Lung (tissue), 12 donors: Measurements from ENCODE around the gene PLA2G4A. TPM values are rescaled to one million over a fixed set of nuclear protein-coding genes. Genes with fewer than 3 reads are reported as not detected.

Experiments used
- ATAC-seq: fragments of 200-7000 bp; cut with Tn5 transposase; one replicate; pipeline ENCODE4 v1.9.1; 2020; ENCODE audit warnings: moderate number of reproducible peaks; ENCODE audit not compliant: insufficient read depth, low FRiP score
- DNase-seq, 3 donors: peaks; one replicate each; pipeline ENCODE4 v3.0.0-alpha.2; 2013 to 2017
- H3K27ac ChIP-seq, 2 donors: one replicate each; pipeline ENCODE4 v1.5.1; 2013; ENCODE audit warnings: mild to moderate bottlenecking in 2 of 2, moderate library complexity in 2 of 2, control low read depth in 1 of 2, inconsistent platforms in 1 of 2, low read depth in 1 of 2, low read length in 1 of 2
- H3K27me3 ChIP-seq, 3 donors: one replicate each; pipeline ENCODE4 v1.5.1; 2013; ENCODE audit warnings: low read length in 2 of 3; ENCODE audit not compliant: control insufficient read depth in 3 of 3, insufficient read depth in 3 of 3
- H3K36me3 ChIP-seq, 4 donors: one replicate each; pipeline ENCODE4 v1.5.1; 2013; ENCODE audit warnings: low read length in 4 of 4, mild to moderate bottlenecking in 1 of 4, moderate library complexity in 1 of 4; ENCODE audit not compliant: control insufficient read depth in 4 of 4, insufficient read depth in 4 of 4
- H3K4me1 ChIP-seq, 5 donors: one replicate each; pipeline ENCODE4 v1.5.1; 2013; ENCODE audit warnings: low read length in 5 of 5, mild to moderate bottlenecking in 2 of 5, moderate library complexity in 1 of 5; ENCODE audit not compliant: control insufficient read depth in 5 of 5, insufficient read depth in 5 of 5
- H3K4me3 ChIP-seq: one replicate; pipeline ENCODE4 v1.5.1; 2013; ENCODE audit warnings: mild to moderate bottlenecking, control low read depth, moderate library complexity
- H3K9ac ChIP-seq, 2 donors: one replicate each; pipeline ENCODE4 v1.5.1; 2013; ENCODE audit warnings: low read length in 2 of 2, control low read depth in 1 of 2; ENCODE audit not compliant: insufficient read depth in 1 of 2
- H3K9me3 ChIP-seq, 4 donors: one replicate each; pipeline ENCODE4 v1.5.1; 2013; ENCODE audit warnings: low read length in 3 of 4, mild to moderate bottlenecking in 1 of 4, moderate library complexity in 1 of 4; ENCODE audit not compliant: control insufficient read depth in 4 of 4, insufficient read depth in 3 of 4
- whole genome bisulfite sequencing, 2 donors: extraction: QIAGEN DNeasy Blood & Tissue Kit; methylation state at CpG; one replicate each; pipeline ENCODE4 v1.1.7; 2013; 5-methylcytosine and 5-hydroxymethylcytosine counted together
- polyA plus RNA-seq, 2 donors: library from polyadenylated mRNA; stranded (reverse); fragments of 200-250 nt; gene quantifications; one replicate each; pipeline ENCODE4 v1.2.1, GENCODE V29; 2013
- total RNA-seq, 2 donors: library from RNA; depleted of rRNA in 1 of 2; stranded (reverse); fragments of >200 nt in 1 of 2; gene quantifications; one replicate each; pipeline ENCODE4 v1.2.1, GENCODE V29; 2014 to 2021
- TF ChIP-seq, protein P1 (sequence below): IDR thresholded peaks from 2 replicates; pipeline ENCODE4 v1.5.1; 2012; ENCODE audit warnings: mild to moderate bottlenecking; ENCODE audit errors: control extremely low read depth, extremely low read depth
- donor health status: control.
- donor health status: control.
- donor health status: Bipolar disorder and iron deficiency.
- donor health status: healthy.
- donor health status: DM: yes; HTN: yes; CAD: no.

The PLA2G4A gene
- total and polyA plus RNA-seq, 4 donors, result 2.5 to 8.1 (median 6.4) TPM

DNA sequence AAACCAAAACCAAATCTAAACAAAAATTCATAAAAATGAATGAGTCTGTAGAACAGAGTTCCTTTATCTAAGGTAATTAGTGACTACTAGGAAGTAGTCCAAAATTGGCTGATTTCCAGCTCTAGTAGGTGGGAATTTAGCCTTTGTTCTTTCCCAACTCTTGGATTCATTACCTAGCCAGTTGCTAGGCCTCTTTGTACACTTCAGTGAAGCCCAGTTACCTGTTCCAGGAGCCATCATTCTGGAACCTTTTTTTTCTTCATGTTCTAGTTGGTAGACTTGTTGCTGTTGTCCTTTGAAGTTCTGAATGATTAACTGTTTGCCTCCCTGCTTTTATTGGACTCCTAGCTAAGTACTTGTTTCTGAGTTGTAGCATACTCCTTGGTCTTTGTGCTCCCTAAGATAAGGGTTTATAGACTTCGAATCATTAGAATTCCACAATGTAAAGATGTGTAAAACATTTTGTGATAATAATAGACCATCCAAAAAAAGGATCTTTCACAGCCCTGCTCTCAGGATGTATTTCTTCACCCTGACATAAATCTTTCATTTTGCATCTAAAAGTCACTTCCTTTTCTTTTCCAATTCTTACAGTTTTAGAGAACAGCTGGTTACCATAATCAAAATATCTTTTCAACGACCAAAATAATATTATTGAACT, 9.8 kb downstream of the PLA2G4A start:
- TF ChIP-seq, protein P1, sequence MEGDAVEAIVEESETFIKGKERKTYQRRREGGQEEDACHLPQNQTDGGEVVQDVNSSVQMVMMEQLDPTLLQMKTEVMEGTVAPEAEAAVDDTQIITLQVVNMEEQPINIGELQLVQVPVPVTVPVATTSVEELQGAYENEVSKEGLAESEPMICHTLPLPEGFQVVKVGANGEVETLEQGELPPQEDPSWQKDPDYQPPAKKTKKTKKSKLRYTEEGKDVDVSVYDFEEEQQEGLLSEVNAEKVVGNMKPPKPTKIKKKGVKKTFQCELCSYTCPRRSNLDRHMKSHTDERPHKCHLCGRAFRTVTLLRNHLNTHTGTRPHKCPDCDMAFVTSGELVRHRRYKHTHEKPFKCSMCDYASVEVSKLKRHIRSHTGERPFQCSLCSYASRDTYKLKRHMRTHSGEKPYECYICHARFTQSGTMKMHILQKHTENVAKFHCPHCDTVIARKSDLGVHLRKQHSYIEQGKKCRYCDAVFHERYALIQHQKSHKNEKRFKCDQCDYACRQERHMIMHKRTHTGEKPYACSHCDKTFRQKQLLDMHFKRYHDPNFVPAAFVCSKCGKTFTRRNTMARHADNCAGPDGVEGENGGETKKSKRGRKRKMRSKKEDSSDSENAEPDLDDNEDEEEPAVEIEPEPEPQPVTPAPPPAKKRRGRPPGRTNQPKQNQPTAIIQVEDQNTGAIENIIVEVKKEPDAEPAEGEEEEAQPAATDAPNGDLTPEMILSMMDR, result no peak
- WGBS, 2 donors, result 23 to 36% methylated on average over 2 of the region's 2 CpGs
- no peak overlapping the region for H3K27ac ChIP-seq

DNA sequence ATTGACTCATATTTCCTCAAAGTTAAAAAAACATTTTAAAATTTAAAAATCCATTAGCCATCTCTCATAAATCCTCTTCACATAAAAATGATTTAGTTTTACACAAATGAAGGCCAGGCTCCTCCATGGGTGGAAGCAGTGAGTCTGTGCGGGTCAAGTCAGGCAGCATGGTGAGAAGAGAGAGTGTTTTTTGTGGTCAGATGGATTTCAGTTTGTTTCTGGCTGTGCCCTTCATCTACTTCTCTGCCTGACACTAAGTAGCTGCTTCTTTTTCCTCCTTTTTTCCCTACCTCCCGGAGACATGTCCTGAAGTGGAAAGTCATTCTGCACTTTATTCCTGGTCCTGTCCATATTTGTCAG, 10.3 kb downstream of the PLA2G4A start:
- TF ChIP-seq, protein P1, result no peak
- H3K9ac ChIP-seq, result no peak overlapping the region
- no peaks in the 10 kb centered on the region for H3K36me3 ChIP-seq
- no peak for ATAC-seq
- H3K27me3 ChIP-seq, result no peaks in the 10 kb centered on the region
- H3K27ac ChIP-seq, result no peak overlapping the region
- DNase-seq, result no peak
- no peak overlapping the region for H3K4me3 ChIP-seq
- no peaks in the 10 kb centered on the region for H3K9me3 ChIP-seq
- peaks cover 0 to 3% (median 0%) of the 10 kb centered on the region in 5 donors for H3K4me1 ChIP-seq
- 27 to 67% methylated on average over 2 of the region's 2 CpGs for WGBS, 2 donors

More for the DNA sequence above, 9.8 kb downstream of the PLA2G4A start:
- no peak overlapping the region for H3K9ac ChIP-seq
- no peaks in the 10 kb centered on the region for H3K27me3 ChIP-seq
- ATAC-seq, result no peak
- no peak overlapping the region for H3K4me3 ChIP-seq
- H3K9me3 ChIP-seq, result no peaks in the 10 kb centered on the region
- DNase-seq, result peak in 1 of 3 donors; percentile 31
- H3K36me3 ChIP-seq, result no peaks in the 10 kb centered on the region
- peaks cover 0 to 3% (median 0%) of the 10 kb centered on the region in 5 donors for H3K4me1 ChIP-seq

DNA sequence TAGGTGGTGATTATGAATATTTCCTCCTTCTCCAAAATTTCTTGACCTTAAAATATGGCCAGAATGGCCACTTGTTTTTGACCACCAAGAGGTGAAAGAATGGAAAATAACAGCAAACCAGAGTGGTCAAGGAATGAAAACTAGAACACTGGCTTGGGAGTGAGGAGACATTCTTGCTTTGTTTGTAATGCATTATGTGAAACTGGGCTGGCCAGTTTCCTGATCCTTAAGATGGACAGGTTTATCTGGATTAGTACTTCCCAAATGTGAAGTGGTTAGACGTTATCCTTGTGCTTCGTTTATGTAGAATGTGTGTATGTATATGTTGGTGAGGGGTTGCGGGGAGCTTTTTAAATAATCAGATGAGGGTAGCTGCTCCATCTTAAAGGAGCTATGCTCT, 12.8 kb downstream of the PLA2G4A start:
- TF ChIP-seq, protein P1, result no peak
- DNase-seq, result no peak
- Histone ChIP-seq H3K9me3 (no peaks in the 10 kb centered on the region), H3K36me3 (no peaks in the 10 kb centered on the region), H3K27ac (no peak overlapping the region), H3K27me3 (no peaks in the 10 kb centered on the region), H3K4me1 (peaks cover 0 to 3% (median 0%) of the 10 kb centered on the region in 5 donors), H3K9ac (no peak overlapping the region), H3K4me3 (no peak overlapping the region)
- 60 to 80% methylated on average over 3 of the region's 3 CpGs for WGBS, 2 donors
- ATAC-seq, result no peak

DNA sequence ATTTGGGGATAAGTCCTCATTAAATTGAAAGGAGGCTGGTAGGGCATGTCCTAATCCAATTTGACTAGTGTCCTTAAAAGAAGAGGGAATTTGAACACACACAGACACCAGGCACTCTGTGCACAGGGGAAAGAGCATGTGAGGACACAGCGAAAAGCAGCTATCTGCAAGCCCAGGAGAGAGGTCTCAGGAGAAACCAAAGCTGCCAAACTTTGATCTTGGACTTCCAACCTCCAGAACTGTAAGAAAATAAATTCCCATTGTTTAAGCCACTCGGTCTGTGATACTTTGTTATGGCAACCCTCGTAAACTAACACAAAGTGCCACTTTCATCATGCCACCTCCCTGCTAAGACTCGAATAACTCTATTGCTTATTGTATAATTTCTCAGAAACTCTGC, 13.8 kb downstream of the PLA2G4A start:
- no peak for ATAC-seq
- H3K4me1 ChIP-seq, result peaks cover 0 to 3% (median 0%) of the 10 kb centered on the region in 5 donors
- H3K27me3 ChIP-seq, result no peaks in the 10 kb centered on the region
- H3K9me3 ChIP-seq, result no peaks in the 10 kb centered on the region
- no peak overlapping the region for H3K9ac ChIP-seq
- TF ChIP-seq, protein P1, result no peak
- H3K36me3 ChIP-seq, result no peaks in the 10 kb centered on the region
- no peak for DNase-seq
- no peak overlapping the region for H3K4me3 ChIP-seq
- no peak overlapping the region for H3K27ac ChIP-seq
- WGBS, 2 donors, result 69 to 79% methylated on average over 4 of the region's 4 CpGs
